NCI-H2107 (cell line): ENCODE data around the gene DIPK1A.
A peak's percentile ranks its signal among the peaks of the same experiment; 100 is the strongest.

Experiments used
- DNase-seq: peaks from one replicate; lab custom pipeline; 2025; lab: John Stamatoyannopoulos, UW

DIPK1A gene

DNA sequence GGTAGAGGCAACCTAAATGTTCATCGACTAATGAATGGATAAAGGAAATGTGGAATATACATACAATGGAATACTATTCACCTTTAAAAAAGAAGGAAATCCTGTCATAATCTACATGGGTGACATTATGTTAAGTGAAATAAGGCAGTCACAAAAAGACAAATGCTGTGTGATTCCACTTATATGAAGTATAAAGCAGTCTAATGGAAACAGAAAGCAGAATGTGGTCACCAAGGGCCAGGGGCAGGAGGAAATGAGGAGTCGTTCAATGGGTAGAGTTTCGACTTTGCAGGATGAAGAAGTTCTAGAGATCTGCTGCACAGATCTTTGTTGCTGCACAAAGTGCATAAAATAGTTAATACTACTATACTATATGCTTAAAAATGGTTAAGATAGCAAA lies 7.8 kb downstream of the DIPK1A start:
- no peak for DNase-seq

DNA sequence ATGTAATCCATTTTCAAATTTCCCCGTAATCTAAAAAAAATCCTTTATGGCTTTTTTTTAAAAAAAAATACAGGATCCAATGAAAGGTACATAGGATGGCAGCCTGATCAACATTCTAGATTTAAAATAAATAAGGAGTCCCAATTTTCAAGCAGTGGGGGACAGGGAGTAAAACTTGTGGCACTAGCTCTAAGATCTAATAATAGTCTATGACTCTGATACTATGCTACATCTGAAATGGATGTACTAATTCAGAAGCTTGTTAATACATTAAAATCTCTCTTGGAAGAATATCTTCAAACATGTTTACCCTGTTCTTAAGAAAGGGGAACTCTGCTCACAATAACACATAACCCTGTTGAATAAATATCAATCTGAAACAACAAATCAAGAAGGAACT lies 8.5 kb downstream of the DIPK1A start:
- DNase-seq, result no peak

DNA sequence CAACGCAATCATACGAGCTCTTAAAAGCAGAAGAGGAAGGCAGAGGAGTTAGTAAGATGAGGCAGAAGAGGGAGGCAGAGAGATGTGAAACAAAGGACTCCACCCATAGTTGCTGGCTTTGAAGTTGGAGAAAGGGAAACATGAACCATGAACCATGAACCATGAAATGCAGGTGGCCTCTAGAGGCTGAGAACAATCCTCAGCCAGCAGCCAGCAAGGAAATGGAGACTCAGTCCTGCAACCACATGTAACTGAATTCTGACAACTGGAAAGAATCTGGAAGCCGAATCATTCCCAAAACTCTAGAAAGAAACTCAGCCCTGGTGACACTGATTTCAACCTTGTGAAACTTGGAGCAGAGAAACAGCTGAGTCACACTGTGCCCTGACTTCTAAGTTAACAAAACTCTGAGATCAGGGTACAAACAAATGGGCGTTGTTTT lies 10.1 kb downstream of the DIPK1A start:
- no peak for DNase-seq

DNA sequence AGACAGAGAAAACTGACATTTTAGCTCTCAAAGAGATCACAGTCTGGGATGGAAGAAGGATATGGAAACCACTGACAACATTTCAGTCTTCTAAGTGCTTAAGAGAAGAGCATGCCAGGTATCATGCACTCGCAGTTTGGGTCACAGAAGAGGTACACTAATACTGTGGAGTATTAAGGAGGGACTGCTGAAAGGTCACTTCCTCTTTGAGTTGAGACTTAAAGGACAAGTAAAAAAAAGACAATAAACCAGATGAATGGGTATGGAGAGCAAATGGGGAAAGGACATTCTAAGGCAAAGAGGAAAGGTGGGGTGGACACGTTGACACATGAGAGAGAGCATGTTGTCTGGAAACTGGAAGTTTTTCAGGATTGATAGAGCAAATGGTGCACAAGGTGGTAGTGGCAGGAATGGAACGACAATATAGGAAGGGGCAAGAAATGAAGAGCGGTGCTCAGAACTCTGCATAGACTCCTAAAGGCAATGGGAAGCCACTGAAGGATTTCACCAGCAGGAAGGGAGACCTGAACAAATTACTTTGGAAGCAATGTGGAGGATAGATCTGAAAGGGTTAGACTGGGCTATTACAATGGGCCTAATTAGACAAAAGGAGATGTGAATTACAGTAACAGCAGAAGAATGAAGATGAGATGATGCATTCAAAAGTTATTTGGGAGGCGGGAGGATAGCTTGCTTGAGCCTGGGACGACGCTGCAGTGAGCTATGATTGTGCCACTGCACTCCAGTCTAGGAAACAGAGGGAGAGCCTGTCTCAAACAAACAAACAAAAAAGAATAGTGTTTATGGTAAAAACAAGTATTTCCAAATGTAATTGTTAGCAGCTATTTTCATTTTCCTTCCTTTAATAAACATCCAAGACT lies 11.1 kb downstream of the DIPK1A start:
- DNase-seq, result no peak

DNA sequence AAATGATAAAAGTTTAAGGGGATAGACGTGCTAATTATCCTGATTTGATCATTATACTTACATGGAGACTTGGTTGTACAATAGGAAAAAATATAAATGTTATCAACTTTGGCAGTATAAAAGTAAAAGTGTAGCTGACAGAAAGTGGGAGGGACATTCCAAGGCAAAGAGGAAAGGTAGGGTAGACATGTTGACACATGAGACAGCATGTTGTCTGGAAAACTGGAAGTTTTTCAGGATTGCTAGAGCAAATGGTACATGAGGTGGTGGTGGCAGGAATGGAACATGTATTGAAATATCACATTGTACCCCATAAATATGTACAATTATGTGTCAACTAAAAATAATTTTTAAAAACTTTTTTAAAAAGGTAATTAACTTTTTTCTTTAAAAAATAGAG lies 13.2 kb downstream of the DIPK1A start:
- DNase-seq, result no peak

DNA sequence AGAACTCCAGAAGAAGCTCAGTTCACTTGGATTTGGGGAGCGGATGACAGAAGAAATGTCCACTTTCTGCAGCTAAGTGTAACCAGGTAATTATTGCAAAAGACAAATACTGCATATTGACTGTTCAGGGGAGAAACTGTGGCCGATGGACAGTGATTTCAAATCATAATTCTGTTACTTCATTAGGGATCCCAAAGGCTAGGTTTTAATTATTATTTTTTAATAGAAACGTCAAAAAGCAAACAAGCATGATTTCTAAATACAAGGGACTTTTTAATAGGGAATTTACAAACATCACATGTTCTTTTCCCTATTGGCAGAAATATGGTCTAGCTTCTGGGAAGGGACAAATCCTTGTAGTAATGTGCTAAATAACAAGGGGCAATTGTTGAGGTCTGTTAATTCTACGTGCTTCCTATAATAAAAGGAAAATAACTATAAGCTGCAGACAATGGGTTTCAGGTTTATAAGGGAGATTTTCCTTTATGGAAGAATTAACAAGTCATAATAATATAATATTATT lies 15.5 kb downstream of the DIPK1A start:
- no peak for DNase-seq

DNA sequence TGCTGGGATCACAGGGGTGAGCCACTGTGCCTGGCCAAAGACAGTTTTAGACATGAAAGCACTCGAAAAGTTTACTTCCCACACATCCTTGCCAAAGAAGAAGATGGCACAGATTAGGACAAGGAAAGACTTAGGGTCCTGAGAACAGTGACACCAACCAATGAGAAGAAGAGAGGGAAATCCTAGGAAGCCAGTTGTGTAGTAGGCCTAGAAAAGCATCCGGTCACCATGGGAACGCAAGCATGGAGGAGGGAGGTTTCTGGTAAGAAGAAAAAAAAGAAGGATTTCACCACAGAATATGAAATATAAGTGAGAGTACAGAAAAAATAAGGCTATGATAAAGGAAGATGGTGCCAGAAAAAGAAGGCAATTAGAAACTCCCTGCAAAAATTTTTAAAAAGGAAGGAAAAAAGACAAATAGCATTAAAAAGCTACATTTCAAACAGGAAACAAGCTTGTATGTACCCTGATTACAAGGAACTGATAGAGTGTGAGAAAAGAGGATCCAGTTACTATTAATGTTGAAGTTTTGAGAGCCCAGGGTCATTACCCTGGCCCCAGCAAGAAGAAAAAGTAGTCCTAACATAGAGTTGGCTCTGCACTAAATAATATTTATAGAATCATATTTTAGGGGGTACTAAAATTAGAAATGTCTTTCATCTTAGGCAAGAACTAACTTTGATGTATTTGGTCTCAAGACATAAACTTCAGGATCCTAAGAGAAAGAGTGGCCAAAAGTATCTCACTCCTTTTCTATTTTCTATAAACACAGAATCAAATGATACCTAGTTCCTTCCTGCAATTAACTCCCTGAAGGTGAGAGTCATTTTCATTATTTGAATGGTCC lies 16.1 kb downstream of the DIPK1A start:
- DNase-seq, result no peak

DNA sequence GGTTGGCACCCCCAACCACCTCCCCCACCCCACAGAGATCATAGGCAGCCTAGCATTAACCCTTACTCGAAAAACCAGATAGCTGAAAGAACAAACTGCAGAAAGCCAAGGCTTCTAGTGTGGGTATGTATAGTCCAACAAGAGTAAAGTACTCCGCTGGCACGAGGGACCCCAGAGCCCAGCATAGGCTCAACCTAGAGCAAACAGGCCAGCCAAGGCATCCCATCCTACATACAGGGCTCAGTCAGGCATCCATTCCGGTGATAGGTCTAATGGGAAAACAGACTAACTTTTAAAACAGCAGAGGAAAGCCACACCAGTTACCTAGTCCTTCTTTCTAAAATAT lies 17.8 kb downstream of the DIPK1A start:
- no peak for DNase-seq

DNA sequence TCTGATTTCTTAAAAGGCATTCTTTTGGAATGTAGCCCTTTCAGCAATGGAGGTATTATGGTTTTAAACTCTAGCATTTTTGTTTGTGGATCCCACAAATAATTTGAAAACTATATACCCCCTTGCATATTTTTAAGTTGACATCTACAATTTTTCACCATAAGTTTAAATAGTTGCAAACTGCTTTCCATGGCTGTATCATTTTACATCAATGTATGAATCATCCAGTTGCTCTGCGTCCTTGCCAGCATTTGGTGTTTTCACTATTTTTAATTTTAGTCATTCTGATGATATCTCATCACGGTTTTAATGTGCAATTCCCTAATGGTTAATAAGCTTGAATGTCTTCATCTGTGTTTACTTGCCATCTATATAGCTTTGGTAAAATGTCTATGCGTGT lies 20.7 kb downstream of the DIPK1A start:
- no peak for DNase-seq

DNA sequence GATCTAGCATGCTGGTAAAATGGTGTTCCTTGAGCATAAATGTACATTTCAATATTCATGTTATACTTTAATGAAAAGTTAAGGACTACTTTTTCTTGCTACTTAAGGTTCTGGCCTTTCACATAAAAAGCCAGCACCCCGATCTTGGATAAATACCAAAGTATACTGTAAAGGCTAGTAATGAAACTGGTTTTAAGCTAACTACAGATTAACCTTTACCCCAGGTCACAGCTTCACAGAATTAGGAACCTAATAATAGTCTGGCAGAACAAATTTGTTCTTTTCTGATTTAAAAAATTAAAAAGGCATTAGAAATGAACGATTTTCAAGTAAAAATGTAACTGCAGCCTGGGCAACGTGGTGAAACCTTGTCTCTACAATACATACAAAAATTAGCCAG lies 23.5 kb downstream of the DIPK1A start:
- no peak for DNase-seq

DNA sequence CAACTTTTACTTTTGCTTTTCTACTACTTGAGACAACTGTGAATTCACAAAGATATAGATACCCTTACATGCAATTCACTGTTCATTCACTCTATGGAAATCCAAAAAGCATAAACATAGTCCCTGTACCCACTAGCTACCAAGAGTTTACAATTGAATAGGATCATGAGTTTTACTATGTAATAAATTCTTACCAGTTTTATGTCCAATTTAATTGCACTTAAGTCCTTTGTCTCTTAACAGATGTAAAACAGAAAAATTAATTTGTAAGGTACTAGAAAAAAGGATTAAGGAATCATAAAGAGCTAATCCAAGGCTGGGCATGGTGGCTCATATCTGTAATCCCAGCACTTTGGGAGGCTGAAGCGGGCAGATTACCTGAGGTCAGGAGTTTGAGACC lies 24.4 kb downstream of the DIPK1A start:
- no peak for DNase-seq

DNA sequence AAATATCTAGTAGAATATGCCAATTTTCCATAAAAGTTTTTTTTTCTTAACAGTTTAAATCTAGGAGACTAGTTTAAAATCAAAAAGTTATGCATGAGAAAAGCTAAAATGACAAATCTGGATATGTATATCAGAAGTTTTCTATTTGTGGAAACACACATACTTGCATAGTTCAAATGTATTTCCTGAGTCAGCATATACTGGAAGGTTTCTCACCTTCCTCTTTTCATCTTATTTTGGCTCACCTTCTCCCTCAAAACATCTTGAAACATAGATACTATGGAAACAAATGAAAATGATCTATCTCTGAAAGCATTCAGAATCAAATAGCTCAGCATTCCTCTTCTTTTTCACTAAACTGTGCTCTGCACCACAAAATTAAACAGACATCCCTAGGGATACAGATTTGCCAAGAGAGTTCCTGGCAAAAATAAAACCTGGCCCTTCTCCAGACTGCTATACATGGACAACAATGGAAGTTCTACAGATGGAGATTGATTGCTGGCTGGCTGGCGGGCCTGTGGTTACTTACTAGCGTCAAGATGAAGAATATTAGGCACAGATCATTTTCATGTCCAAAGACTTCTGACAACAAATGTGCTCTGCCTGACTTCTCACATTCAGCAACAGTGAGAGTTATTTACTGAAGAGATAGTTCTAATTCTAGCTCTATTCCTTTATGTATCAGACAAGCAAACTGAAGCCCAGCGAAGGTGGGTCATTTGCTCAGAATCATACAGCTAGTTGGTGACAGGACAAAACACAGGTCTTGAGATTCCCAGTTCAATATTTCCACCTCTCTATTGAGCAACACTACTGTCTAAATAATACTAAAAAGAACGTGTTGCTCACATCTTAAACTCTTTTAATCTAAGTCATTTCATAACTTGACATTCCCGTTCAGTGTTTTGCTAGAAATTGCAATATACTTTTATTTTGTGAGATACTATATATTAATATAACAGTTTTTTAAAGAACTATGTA lies 26.6 kb downstream of the DIPK1A start:
- DNase-seq, result peak; percentile 79

DNA sequence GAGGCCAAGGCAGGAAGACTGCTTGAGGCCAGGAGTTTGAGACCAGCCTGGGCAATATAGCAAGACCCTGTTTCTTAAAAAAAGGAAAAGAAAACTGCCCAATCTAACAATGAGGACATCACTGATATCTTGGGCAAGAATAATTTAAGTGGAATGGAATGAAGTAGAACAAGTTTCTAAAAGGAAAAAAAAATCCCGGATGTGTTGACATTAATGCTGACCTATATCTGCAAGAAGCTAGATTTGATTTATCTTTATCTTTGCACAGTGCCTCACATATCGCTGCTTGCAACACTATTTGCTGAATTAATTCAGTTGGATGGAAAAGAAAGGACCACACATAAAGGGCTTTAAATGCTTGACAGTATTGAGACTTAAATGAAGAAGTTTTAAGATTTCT lies 27.8 kb downstream of the DIPK1A start:
- DNase-seq, result no peak

DNA sequence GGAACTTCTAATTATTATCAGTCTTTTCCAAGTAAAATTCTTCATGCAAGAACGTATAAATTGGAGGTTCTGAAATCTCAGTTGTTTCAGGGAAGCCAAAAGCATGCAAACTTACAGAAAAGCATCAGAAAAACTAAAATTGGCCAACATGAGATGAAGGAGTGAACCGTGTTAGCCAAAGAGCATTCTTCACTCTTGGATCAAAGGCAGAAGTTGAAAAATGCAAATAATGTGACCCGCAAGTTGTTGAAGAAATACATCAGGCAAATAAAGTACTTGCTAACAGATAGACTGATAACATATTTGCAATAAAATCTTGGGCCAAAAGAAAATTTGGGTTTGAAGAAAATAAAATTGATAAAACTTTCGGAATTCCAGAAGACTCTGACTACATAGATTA lies 29.6 kb downstream of the DIPK1A start:
- no peak for DNase-seq

DNA sequence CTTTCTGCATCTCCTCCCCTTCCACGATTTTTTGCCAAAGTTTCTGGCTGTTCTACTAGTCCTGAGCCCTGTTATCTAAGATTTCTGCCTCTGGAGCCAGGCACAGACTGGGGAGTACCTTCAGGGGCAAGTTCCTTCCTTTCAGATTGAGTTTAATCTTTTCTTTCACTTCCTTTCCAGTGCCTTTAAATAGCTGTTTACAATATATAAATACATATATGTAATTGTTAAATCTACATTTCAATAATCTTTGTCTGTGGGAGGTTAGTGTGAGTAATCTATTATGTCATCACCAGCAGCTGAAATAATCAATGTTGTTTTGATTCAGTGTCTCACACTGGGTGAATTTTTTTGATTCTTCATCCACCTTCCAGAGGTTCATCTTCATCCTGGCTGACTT lies 31.8 kb downstream of the DIPK1A start:
- no peak for DNase-seq

DNA sequence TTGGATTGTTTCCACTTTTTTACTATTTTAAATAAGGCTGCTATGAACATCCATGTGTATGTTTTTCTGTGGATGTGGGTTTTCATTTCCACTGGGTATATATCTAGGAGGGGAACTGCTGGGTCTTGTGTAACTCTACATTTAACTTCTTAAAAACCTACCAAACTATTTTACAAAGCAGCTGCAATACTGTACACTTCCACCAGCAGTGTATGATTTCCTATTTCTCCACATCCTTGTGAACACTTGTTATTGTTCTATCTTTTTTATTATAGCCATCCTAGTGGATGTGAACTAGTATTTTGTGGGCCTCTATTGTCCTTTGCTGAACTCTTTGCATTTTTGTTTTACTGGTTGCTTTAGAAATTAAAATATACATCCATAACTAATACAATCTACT lies 33.4 kb downstream of the DIPK1A start:
- DNase-seq, result no peak

DNA sequence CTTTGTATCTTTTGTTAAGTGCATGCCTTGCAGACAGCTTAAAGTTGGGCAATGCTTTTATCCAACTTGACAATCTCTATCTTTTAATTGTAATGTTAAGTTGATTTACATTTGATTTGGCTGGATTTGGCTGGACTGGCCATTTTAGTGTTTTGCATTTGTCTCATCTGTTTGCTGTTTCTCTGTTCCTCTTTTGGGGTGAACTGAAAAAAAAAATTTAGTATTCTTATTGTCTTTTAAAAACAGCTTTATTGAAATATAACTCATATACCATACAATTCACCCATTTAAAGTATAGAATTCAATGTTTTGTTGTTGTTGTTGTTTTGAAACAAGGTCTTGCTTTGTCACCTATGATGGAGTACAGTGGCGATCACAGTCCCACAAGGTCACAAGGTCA lies 34.4 kb downstream of the DIPK1A start:
- no peak for DNase-seq

DNA sequence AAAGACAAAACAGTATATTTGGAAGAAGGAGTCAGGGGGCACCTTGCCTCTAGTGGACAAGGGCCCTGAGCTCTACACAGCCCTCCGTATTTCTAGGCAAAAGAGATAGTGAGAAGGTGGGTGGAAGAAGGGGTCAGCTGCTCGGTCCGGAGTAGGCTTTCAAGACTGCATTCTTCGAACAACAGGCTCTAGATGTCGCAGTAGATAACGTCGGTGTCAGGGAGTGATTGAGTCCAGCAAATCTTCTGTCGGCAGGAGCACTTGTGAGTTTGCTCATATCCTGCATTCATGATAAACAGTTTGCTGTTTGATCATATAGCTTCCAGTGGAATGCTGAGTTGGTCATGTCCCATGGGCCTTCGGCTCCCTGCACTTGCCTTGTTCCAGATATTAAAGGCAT lies 36.8 kb downstream of the DIPK1A start:
- DNase-seq, result no peak

DNA sequence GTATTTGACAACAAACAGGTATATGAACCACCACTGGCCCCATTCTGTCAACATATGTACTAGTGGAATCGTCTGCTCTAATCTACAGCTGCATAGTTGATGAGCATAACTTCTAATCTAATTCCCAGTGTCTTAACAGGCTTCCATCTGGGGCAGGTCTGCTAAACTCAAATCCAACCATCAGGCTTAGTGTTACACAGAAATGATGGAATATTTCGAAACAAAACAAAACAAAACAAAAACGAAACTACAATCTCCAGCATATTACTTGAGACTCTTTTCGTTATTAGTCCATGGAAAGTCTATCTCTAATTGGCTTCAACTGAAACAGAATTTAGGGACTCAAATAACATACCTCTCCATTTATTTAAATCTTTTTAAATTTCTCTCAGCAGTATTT lies 37.6 kb downstream of the DIPK1A start:
- DNase-seq, result no peak

DNA sequence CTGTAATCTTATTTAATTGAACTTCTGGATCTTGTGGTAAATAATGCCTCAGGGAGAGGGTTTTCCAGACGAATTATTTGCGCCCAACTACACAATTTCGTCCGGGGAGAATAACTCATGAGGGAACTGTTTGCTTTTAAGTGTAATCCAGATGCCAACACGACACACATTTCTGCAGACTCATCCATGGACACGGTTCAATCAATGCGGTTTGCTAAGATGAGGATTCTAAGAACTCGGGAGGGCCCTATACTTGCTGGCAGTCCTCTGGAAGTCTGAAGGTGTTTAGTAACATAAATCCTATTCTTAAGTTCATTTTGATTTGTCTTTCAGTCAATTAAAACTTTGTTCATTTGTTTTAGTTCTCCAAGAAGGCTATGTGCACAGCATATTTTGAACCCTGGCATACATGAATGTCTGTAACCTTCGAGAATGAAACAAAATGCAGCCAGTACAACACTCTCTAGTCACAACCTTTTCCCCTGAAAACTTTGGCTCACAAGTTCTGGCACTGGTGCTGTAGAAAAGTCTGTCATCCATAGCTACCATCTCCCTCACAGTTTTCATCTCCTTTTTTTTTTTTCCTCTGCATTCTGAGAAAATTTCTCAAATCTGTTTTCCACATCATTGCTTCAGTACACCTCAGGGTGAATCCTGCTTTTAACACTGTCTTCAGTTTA lies 38.8 kb downstream of the DIPK1A start:
- no peak for DNase-seq
